HL-60 (cell line): ENCODE measurements around the gene BAG5.

Experiments used
- DNase-seq, 2 experiments: peaks; one replicate each; pipeline ENCODE4 v3.0.0-alpha.2; 2010 to 2020; ENCODE audit warnings: low read depth in 1 of 2, low spot score in 1 of 2
- H3K27ac ChIP-seq: fragments of 250-450 bp; sonication (Bioruptor Pico); replicated peaks from 2 replicates; pipeline ENCODE4 v1.5.1; 2020; ENCODE audit warnings: mild to moderate bottlenecking, moderate library complexity
- H3K27me3 ChIP-seq: fragments of 250-450 bp; sonication (Bioruptor Pico); 2 replicates; pipeline ENCODE4 v1.5.1; 2021; ENCODE audit warnings: mild to moderate bottlenecking, moderate library complexity; ENCODE audit not compliant: insufficient read depth, poor library complexity, severe bottlenecking
- H3K4me3 ChIP-seq: replicated peaks from 2 replicates; pipeline ENCODE4 v1.5.1; 2011; ENCODE audit warnings: mild to moderate bottlenecking, control low read depth, low read length; ENCODE audit not compliant: insufficient read depth
- GABPA ChIP-seq: IDR thresholded peaks from 2 replicates; pipeline ENCODE4 v1.6.1; 2012; ENCODE audit warnings: low read depth
- POLR2AphosphoS5 ChIP-seq: IDR thresholded peaks from 2 replicates; pipeline ENCODE4 v1.6.1; 2012; ENCODE audit warnings: low read depth
- REST ChIP-seq: IDR thresholded peaks from 2 replicates; pipeline ENCODE4 v1.6.1; 2012; ENCODE audit warnings: low read depth; ENCODE audit not compliant: insufficient replicate concordance
- SPI1 ChIP-seq: IDR thresholded peaks from 2 replicates; pipeline ENCODE4 v1.6.1; 2012; ENCODE audit warnings: low read depth, mild to moderate bottlenecking, borderline replicate concordance
- TF ChIP-seq, protein P1 (sequence below): IDR thresholded peaks from one replicate; pipeline ENCODE4 v1.5.1; 2011; ENCODE audit warnings: low read length, control low read depth, inconsistent platforms; ENCODE audit not compliant: insufficient read depth

BAG5 gene

DNA sequence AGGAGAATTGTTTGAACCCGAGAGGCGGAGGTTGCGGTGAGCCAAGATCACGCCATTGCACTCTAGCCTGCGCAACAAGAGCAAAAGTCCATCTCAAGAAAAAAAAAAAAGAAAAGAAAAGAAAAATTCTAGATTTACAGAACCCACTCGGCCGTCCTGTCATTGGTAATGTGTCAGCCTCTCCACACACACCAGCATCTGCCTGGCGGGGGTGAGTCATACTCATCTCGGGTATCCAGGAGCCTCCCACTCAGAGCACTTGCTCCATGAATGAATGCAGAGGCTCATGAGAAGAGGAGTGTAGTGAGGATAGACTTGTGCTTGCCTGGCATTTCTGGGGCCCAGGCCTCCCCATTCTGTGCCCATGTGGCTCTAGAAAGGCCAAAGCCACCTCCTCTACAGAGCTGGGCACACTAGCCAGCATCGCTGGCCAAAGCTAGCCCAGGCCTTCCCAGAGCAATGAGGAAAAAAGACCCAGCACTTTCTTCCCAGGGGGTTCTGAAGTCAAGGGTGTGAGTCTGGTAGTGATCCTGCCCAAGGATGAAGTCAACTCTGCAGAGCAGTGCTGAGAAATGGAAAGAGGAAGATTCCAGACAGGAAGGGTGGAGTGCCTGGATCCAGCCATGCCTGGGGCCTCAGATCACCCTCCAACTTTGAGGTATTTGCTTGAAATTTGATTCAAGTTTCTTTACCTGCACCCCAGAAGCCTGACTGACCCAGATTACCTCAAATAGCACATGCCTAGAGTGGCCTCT is 35.3 kb upstream of the BAG5 start:
- Histone ChIP-seq H3K4me3 (no peak overlapping the region), H3K27me3 (no peaks in the 10 kb centered on the region), H3K27ac (no peak overlapping the region)
- DNase-seq, result no peak
- TF ChIP-seq SPI1 (no peak), POLR2AphosphoS5 (no peak), REST (no peak), GABPA (no peak)
- TF ChIP-seq, protein P1, sequence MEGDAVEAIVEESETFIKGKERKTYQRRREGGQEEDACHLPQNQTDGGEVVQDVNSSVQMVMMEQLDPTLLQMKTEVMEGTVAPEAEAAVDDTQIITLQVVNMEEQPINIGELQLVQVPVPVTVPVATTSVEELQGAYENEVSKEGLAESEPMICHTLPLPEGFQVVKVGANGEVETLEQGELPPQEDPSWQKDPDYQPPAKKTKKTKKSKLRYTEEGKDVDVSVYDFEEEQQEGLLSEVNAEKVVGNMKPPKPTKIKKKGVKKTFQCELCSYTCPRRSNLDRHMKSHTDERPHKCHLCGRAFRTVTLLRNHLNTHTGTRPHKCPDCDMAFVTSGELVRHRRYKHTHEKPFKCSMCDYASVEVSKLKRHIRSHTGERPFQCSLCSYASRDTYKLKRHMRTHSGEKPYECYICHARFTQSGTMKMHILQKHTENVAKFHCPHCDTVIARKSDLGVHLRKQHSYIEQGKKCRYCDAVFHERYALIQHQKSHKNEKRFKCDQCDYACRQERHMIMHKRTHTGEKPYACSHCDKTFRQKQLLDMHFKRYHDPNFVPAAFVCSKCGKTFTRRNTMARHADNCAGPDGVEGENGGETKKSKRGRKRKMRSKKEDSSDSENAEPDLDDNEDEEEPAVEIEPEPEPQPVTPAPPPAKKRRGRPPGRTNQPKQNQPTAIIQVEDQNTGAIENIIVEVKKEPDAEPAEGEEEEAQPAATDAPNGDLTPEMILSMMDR, result no peak

DNA sequence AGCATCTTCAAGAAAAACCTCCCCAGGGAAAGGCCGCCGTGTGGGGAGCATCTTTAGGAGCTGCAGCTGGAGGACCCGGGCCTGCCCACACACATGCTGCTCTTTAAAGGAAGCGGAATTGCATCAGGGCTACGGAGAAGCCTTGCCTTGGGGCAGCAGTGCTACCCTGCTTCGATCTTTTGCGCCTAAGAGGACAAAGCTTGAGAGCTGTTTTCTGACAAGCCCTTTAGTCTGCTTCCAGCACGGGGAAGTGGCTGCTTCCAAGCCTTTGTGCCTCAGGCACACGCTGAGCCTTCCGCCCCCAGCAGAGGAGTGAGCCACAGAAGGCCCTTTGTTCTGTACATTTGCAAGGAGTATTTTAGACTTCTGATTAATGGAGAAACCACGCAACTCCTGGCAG is 31.8 kb upstream of the BAG5 start:
- Histone ChIP-seq H3K27ac (no peak overlapping the region), H3K27me3 (no peaks in the 10 kb centered on the region), H3K4me3 (no peak overlapping the region)
- DNase-seq, result no peak
- TF ChIP-seq SPI1 (no peak), POLR2AphosphoS5 (no peak), GABPA (no peak), REST (no peak)
- TF ChIP-seq, protein P1, result no peak

DNA sequence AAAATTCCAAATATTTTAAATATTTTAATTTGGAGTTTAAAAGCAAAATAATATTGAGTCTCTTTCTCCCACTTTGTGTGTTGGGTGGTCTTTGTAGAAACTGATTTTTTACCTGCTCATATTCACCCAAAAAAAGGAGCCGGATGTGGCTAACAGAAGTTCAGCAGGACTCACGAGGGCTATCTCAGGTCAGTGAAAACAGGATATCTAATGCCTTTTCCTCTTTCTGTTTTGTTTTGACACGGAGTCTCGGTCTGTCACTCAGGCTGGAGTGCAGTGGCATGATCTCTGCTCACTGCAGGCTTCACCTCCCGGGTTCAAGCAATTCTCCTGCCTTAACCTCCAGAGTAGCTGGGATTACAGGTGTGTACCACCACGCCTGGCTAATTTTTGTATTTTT is 31.1 kb upstream of the BAG5 start:
- TF ChIP-seq, protein P1, result no peak
- no peak for TF ChIP-seq REST
- TF ChIP-seq POLR2AphosphoS5, result no peak
- TF ChIP-seq SPI1, result no peak
- no peak for TF ChIP-seq GABPA
- Histone ChIP-seq H3K4me3 (no peak overlapping the region), H3K27ac (no peak overlapping the region), H3K27me3 (no peaks in the 10 kb centered on the region)
- no peak for DNase-seq
